Hepatocyte (in vitro differentiated cells): Measurements from ENCODE around the gene GPR84. TPM values are rescaled to one million over a fixed set of nuclear protein-coding genes. Genes with fewer than 3 reads are reported as not detected.

ENCODE experiments used
- DNase-seq: peaks from one replicate; pipeline ENCODE4 v3.0.0-alpha.2; 2016; ENCODE audit warnings: low spot score
- H2AFZ ChIP-seq: fragments of 200-600 bp; sonication (generic); 2 replicates; pipeline ENCODE4 v1.6.0; 2016; ENCODE audit warnings: antibody characterized with exemption, mild to moderate bottlenecking
- H3K27ac ChIP-seq: fragments of 200-600 bp; sonication (generic); 2 replicates; pipeline ENCODE4 v1.5.1; 2016; ENCODE audit warnings: mild to moderate bottlenecking
- H3K27me3 ChIP-seq: fragments of 200-600 bp; sonication (generic); 2 replicates; pipeline ENCODE4 v1.6.1; 2016
- H3K36me3 ChIP-seq: fragments of 200-600 bp; sonication (generic); replicated peaks from 2 replicates; pipeline ENCODE4 v1.5.1; 2016; ENCODE audit warnings: low read depth; ENCODE audit not compliant: insufficient read depth
- H3K4me1 ChIP-seq: fragments of 200-600 bp; sonication (generic); 2 replicates; pipeline ENCODE4 v1.5.1; 2016; ENCODE audit warnings: mild to moderate bottlenecking, moderate library complexity; ENCODE audit not compliant: insufficient read depth
- H3K4me2 ChIP-seq: fragments of 200-600 bp; sonication (generic); 2 replicates; pipeline ENCODE4 v1.6.0; 2016
- H3K4me3 ChIP-seq: fragments of 200-600 bp; sonication (generic); 2 replicates; pipeline ENCODE4 v1.5.1; 2016; ENCODE audit warnings: mild to moderate bottlenecking
- H3K79me2 ChIP-seq: fragments of 200-600 bp; sonication (generic); 2 replicates; pipeline ENCODE4 v1.6.0; 2017; ENCODE audit warnings: mild to moderate bottlenecking
- H3K9me2 ChIP-seq: fragments of 200-600 bp; sonication (generic); replicated peaks from 2 replicates; pipeline ENCODE4 v1.6.0; 2017; ENCODE audit warnings: mild to moderate bottlenecking; ENCODE audit not compliant: insufficient read depth
- H3K9me3 ChIP-seq: fragments of 200-600 bp; sonication (generic); 2 replicates; pipeline ENCODE4 v1.5.1; 2016; ENCODE audit warnings: low read depth, mild to moderate bottlenecking
- H4K20me1 ChIP-seq: fragments of 200-600 bp; sonication (generic); 2 replicates; pipeline ENCODE4 v1.6.0; 2016; ENCODE audit warnings: mild to moderate bottlenecking; ENCODE audit not compliant: insufficient read depth, poor library complexity, severe bottlenecking
- CTCF ChIP-seq: fragments of 200-600 bp; sonication (generic); IDR thresholded peaks from 2 replicates; pipeline ENCODE4 v1.5.1; 2016; ENCODE audit warnings: antibody characterized with exemption, mild to moderate bottlenecking; ENCODE audit not compliant: poor library complexity
- EZH2 ChIP-seq: fragments of 200-600 bp; sonication (generic); IDR thresholded peaks from 2 replicates; pipeline ENCODE4 v1.6.1; 2016; ENCODE audit warnings: antibody characterized with exemption, mild to moderate bottlenecking, borderline replicate concordance
- EZH2phosphoT487 ChIP-seq: fragments of 200-600 bp; sonication (generic); IDR thresholded peaks from one replicate; pipeline ENCODE4 v1.6.1; 2018; ENCODE audit warnings: antibody characterized with exemption, mild to moderate bottlenecking, low read depth, moderate library complexity; ENCODE audit not compliant: unreplicated experiment, severe bottlenecking
- WGBS: methylation state at CpG from one replicate; pipeline ENCODE4 v1.1.6; 2016; ENCODE audit warnings: low lambda C conversion rate; ENCODE audit errors: missing lambda C conversion rate; 5-methylcytosine and 5-hydroxymethylcytosine counted together
- polyA plus RNA-seq: library from polyadenylated mRNA; unstranded; fragments of >200 nt; fragmentation: Nextera tagmentation; extraction: Ambion mirVana; gene quantifications from 2 replicates; pipeline ENCODE4 v1.2.1, GENCODE V29; 2016
- total RNA-seq: library from RNA; depleted of rRNA; stranded (reverse); fragments of >200 nt; gene quantifications from 2 replicates; pipeline ENCODE4 v1.2.3, GENCODE V29; 2014

GPR84 gene
- total and polyA plus RNA-seq, 2 experiments from 2014 or later, result 0.07 TPM; not detected in 1

DNA sequence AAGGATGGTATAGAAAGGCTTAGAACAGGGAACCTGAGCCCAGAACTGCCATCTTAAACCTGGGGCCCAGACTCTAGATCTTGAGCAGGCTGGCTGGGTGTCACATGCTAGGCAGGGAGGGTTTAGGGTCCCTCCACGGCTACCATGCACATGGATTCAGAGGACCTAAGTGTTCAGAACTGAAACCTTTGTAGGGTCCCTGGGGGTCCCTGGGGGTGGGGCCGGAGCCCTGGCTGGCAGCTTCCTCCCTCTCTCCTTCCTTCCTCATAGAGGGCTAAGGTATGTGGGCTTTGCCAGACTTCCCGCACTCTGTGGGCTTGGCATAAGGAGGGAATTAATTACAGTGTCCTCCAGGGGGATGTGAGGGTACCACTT lies 24.8 kb upstream of the GPR84 start:
- WGBS, result 94% methylated on average over 3 of the region's 3 CpGs
- H3K4me3 ChIP-seq, result no peak overlapping the region
- H3K4me2 ChIP-seq, result no peak overlapping the region
- H3K36me3 ChIP-seq, result no peaks in the 10 kb centered on the region
- H3K79me2 ChIP-seq, result no peaks in the 10 kb centered on the region
- H3K4me1 ChIP-seq, result peaks cover 14% of the 10 kb centered on the region
- no peak for TF ChIP-seq EZH2
- TF ChIP-seq CTCF, result no peak
- TF ChIP-seq EZH2phosphoT487, result no peak
- no peaks in the 10 kb centered on the region for H3K9me2 ChIP-seq
- H3K27me3 ChIP-seq, result no peaks in the 10 kb centered on the region
- no peak overlapping the region for H2AFZ ChIP-seq
- H3K9me3 ChIP-seq, result no peaks in the 10 kb centered on the region
- no peaks in the 10 kb centered on the region for H4K20me1 ChIP-seq
- no peak for DNase-seq
- H3K27ac ChIP-seq, result no peak overlapping the region

- Histone ChIP-seq H3K27me3 (no peaks in the 10 kb centered on the region), H3K9me2 (no peaks in the 10 kb centered on the region), H3K9me3 (no peaks in the 10 kb centered on the region), H3K4me1 (peaks cover 14% of the 10 kb centered on the region), H3K36me3 (no peaks in the 10 kb centered on the region), H3K4me2 (no peak overlapping the region), H2AFZ (no peak overlapping the region), H3K4me3 (no peak overlapping the region), H3K79me2 (no peaks in the 10 kb centered on the region), H4K20me1 (no peaks in the 10 kb centered on the region), H3K27ac (peak overlapping the region; percentile 32)
- DNase-seq, result no peak
- TF ChIP-seq EZH2phosphoT487 (no peak), CTCF (no peak), EZH2 (no peak)
- WGBS, result 71% methylated on average over 4 of the region's 4 CpGs
Observed at GRCh38 chr12:54388237-54389133, 24.2 kb upstream of the GPR84 start.

- Histone ChIP-seq H3K79me2 (no peaks in the 10 kb centered on the region), H3K36me3 (no peaks in the 10 kb centered on the region), H3K27me3 (no peaks in the 10 kb centered on the region), H2AFZ (no peak overlapping the region), H3K4me2 (no peak overlapping the region), H3K9me3 (no peaks in the 10 kb centered on the region), H3K9me2 (no peaks in the 10 kb centered on the region), H3K4me3 (no peak overlapping the region), H3K4me1 (peaks cover 14% of the 10 kb centered on the region), H4K20me1 (no peaks in the 10 kb centered on the region), H3K27ac (peak overlapping the region; percentile 44)
- WGBS, result 79% methylated on average over 3 of the region's 3 CpGs
- no peak for DNase-seq
- TF ChIP-seq EZH2phosphoT487, result no peak
- no peak for TF ChIP-seq EZH2
- TF ChIP-seq CTCF, result no peak
Observed at GRCh38 chr12:54387114-54387467, 22.8 kb upstream of the GPR84 start.
